ENCODE data around the gene ZNF431.

DNA sequence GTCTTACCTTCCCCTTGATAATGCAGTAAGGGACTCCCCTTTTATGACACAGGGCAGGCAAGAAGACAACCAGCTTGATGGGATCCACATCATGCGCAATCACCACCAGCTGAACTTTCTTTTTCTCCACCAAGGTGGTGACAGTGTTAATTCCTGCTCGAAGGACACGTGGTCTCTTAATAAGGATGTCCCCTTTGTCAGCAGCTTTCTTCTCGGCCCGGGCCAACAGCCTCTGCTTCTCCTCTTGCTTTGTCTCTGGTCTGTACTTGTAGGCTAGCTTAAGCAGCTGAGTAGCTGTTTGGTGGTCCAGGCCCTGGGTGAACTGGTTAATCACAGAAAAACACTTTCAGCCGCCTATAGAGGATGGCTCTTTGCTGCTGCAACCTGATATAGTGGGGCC is 8.0 kb downstream of the ZNF431 start:
- TF ChIP-seq, protein P1, sequence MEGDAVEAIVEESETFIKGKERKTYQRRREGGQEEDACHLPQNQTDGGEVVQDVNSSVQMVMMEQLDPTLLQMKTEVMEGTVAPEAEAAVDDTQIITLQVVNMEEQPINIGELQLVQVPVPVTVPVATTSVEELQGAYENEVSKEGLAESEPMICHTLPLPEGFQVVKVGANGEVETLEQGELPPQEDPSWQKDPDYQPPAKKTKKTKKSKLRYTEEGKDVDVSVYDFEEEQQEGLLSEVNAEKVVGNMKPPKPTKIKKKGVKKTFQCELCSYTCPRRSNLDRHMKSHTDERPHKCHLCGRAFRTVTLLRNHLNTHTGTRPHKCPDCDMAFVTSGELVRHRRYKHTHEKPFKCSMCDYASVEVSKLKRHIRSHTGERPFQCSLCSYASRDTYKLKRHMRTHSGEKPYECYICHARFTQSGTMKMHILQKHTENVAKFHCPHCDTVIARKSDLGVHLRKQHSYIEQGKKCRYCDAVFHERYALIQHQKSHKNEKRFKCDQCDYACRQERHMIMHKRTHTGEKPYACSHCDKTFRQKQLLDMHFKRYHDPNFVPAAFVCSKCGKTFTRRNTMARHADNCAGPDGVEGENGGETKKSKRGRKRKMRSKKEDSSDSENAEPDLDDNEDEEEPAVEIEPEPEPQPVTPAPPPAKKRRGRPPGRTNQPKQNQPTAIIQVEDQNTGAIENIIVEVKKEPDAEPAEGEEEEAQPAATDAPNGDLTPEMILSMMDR (IDR thresholded peaks at IDR 0.05): no peak
- TF ChIP-seq POLR2A (IDR thresholded peaks at IDR 0.05): no peak
